CD4-positive, CD25-positive, alpha-beta regulatory T cell (primary cell): ENCODE data around the gene NSRP1. TPM values are rescaled to one million over a fixed set of nuclear protein-coding genes. Genes with fewer than 3 reads are reported as not detected.

Experiments
- ATAC-seq, 2 donors: fragments of 150-1000 bp; cut with Tn5 transposase; one replicate each; pipeline ENCODE4 v1.10.0; 2021; ENCODE audit warnings: low read depth in 2 of 2, moderate number of reproducible peaks in 2 of 2, moderate library complexity in 1 of 2
- DNase-seq, 3 donors: peaks; one replicate each; pipeline versions ENCODE4 v3.0.0 to v3.0.0-alpha.2; 2012 to 2022; ENCODE audit warnings: mixed read lengths in 1 of 3
- H3K27ac ChIP-seq: one replicate; pipeline ENCODE4 v1.7.0; 2013; ENCODE audit warnings: mild to moderate bottlenecking, low read length; ENCODE audit not compliant: insufficient read depth, poor library complexity, severe bottlenecking
- H3K27me3 ChIP-seq: one replicate; pipeline ENCODE4 v1.7.0; 2013; ENCODE audit warnings: low read length; ENCODE audit not compliant: control insufficient read depth, insufficient read depth
- H3K36me3 ChIP-seq: one replicate; pipeline ENCODE4 v1.7.0; 2013; ENCODE audit warnings: mild to moderate bottlenecking, low read length, moderate library complexity; ENCODE audit not compliant: control insufficient read depth, insufficient read depth
- H3K4me1 ChIP-seq: 2 replicates; pipeline ENCODE4 v1.7.0; 2013; ENCODE audit warnings: mild to moderate bottlenecking, low read length; ENCODE audit not compliant: insufficient read depth, control insufficient read depth, poor library complexity, severe bottlenecking
- H3K4me3 ChIP-seq: one replicate; pipeline ENCODE4 v1.7.0; 2013; ENCODE audit warnings: low read depth, mild to moderate bottlenecking, low read length, moderate library complexity
- H3K9me3 ChIP-seq, 2 experiments: 1 replicate in 1 of 2; 2 replicates in 1 of 2; pipeline ENCODE4 v1.7.0; 2013; ENCODE audit warnings: low read length in 2 of 2, mild to moderate bottlenecking in 1 of 2, moderate library complexity in 1 of 2; ENCODE audit not compliant: control insufficient read depth in 2 of 2
- H3K27ac Mint-ChIP-seq, 3 donors: one replicate each; pipeline ENCODE4 v1.8.0; 2020 to 2022; ENCODE audit warnings: mild to moderate bottlenecking in 3 of 3, mixed read lengths in 3 of 3, moderate library complexity in 2 of 3
- H3K27me3 Mint-ChIP-seq: one replicate; pipeline ENCODE4 v1.8.0; 2022; ENCODE audit warnings: mild to moderate bottlenecking, mixed read lengths
- H3K36me3 Mint-ChIP-seq: one replicate; pipeline ENCODE4 v1.8.0; 2020; ENCODE audit warnings: mixed read lengths
- H3K4me1 Mint-ChIP-seq, 4 donors: one replicate each; pipeline ENCODE4 v1.8.0; 2020 to 2022; ENCODE audit warnings: mixed read lengths in 4 of 4, mild to moderate bottlenecking in 1 of 4
- H3K4me3 Mint-ChIP-seq, 4 donors: one replicate each; pipeline ENCODE4 v1.8.0; 2020 to 2022; ENCODE audit warnings: mild to moderate bottlenecking in 4 of 4, mixed read lengths in 4 of 4, moderate library complexity in 3 of 4
- H3K9me3 Mint-ChIP-seq, 7 donors: one replicate each; pipeline ENCODE4 v1.8.0; 2020 to 2022; ENCODE audit warnings: mixed read lengths in 7 of 7, mild to moderate bottlenecking in 3 of 7, moderate library complexity in 2 of 7
- polyA plus RNA-seq, 4 donors: library from polyadenylated mRNA; unstranded; fragments of 300-500 nt; fragmentation: Illumina TruSeq; gene quantifications; one replicate each; pipeline ENCODE4 v1.2.3, GENCODE V29; 2021
- total RNA-seq: library from RNA; stranded (reverse); gene quantifications from one replicate; pipeline ENCODE4 v1.2.3, GENCODE V29; 2022

The NSRP1 gene, protein sequence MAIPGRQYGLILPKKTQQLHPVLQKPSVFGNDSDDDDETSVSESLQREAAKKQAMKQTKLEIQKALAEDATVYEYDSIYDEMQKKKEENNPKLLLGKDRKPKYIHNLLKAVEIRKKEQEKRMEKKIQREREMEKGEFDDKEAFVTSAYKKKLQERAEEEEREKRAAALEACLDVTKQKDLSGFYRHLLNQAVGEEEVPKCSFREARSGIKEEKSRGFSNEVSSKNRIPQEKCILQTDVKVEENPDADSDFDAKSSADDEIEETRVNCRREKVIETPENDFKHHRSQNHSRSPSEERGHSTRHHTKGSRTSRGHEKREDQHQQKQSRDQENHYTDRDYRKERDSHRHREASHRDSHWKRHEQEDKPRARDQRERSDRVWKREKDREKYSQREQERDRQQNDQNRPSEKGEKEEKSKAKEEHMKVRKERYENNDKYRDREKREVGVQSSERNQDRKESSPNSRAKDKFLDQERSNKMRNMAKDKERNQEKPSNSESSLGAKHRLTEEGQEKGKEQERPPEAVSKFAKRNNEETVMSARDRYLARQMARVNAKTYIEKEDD
- total RNA-seq: 31.8 TPM
- polyA plus RNA-seq: 10 to 100 TPM; 16.3 to 27.2 (median 22.2) TPM

- H3K27ac ChIP-seq: peak within 1 kb of the TSS; percentile 96
- Mint-ChIP-seq H3K9me3 (no peaks in the 10 kb centered on the region), H3K27me3 (no peaks in the 10 kb centered on the region), H3K4me3 (peak within 1 kb of the TSS; percentile 93 to 98 (median 96)), H3K4me1 (peaks cover 29 to 48% (median 38%) of the 10 kb centered on the region in 4 donors), H3K27ac (peak within 1 kb of the TSS; percentile 98 to 100 (median 99)), H3K36me3 (peaks cover 12% of the 10 kb centered on the region)
- peak; percentile 86 to 96 (median 92) for DNase-seq
- H3K36me3 ChIP-seq: peaks cover 14% of the 10 kb centered on the region
- H3K27me3 ChIP-seq: no peaks in the 10 kb centered on the region
- peak; percentile 97 to 98 for ATAC-seq
- H3K9me3 ChIP-seq: no peaks in the 10 kb centered on the region
- H3K4me1 ChIP-seq: peaks cover 31% of the 10 kb centered on the region
- H3K4me3 ChIP-seq: peak within 1 kb of the TSS; percentile 95
Measured at GRCh38 chr17:30116661-30117551, at the start of gene NSRP1. NSRP1 (plus strand) TSS chr17:30116816; CDS start chr17:30116844, 28 bp downstream.

GRCh38 chr17:30068465-30068864, 48.2 kb upstream of the NSRP1 start:
- Mint-ChIP-seq H3K27ac (no peak overlapping the region), H3K4me3 (no peak overlapping the region), H3K27me3 (peaks cover 57% of the 10 kb centered on the region), H3K9me3 (peaks cover 4 to 36% (median 14%) of the 10 kb centered on the region in 7 donors), H3K36me3 (peaks cover 20% of the 10 kb centered on the region), H3K4me1 (no peaks in the 10 kb centered on the region)
- Histone ChIP-seq H3K27ac (no peak overlapping the region), H3K36me3 (no peaks in the 10 kb centered on the region), H3K4me3 (no peak overlapping the region), H3K4me1 (no peaks in the 10 kb centered on the region), H3K27me3 (peaks cover 4% of the 10 kb centered on the region), H3K9me3 (peaks cover 20 to 26% of the 10 kb centered on the region in 2 experiments)
- DNase-seq (no peak), ATAC-seq (no peak)

DNA sequence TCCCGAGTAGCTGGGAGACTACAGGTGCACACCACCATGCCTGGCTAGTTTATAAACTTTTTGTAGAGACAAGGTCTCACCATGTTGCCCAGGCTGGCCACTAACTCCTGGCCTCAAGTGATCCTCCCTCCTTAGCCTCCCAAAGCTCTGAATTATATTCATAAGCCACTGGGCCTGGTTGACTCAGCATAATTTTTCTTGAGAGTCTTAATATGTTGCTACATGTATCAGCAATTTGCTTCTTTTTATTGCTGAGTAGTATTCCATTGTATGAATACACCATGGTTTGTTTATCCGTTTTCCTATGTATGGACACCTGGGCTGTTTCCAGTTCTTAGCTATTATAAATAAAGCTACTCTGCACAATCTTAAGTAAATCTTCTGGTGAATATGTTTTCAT, 42.4 kb upstream of the NSRP1 start:
- ATAC-seq: no peak
- Histone ChIP-seq H3K27me3 (peaks cover 12% of the 10 kb centered on the region), H3K4me1 (no peaks in the 10 kb centered on the region), H3K9me3 (no peaks in the 10 kb centered on the region), H3K27ac (no peak overlapping the region), H3K4me3 (no peak overlapping the region), H3K36me3 (no peaks in the 10 kb centered on the region)
- no peaks in the 10 kb centered on the region for H3K4me1 Mint-ChIP-seq
- peaks cover 0 to 5% (median 0%) of the 10 kb centered on the region in 7 donors for H3K9me3 Mint-ChIP-seq
- no peak overlapping the region for H3K27ac Mint-ChIP-seq
- H3K36me3 Mint-ChIP-seq: no peaks in the 10 kb centered on the region
- H3K4me3 Mint-ChIP-seq: no peak overlapping the region
- peaks cover 38% of the 10 kb centered on the region for H3K27me3 Mint-ChIP-seq
- DNase-seq: no peak

DNA sequence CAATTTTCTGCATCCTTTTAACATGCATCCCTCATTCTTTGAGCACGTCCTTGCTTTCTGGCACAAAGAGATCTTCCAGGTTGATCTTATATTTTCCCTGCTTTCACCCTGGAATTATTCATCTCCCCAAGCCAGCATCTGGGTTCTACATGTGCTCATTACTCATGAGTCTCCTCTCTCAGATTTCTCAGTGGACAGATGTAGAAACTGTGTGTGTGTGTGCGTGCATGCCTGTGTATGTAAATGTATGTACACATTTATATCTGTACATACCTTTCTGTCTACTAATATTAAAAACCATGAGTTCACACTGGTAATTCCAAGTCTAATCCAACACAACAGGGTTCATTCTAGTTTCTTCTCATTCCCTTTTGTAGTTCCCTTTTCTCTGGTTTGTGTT, 41.9 kb upstream of the NSRP1 start:
- H3K9me3 Mint-ChIP-seq: peaks cover 0 to 5% (median 0%) of the 10 kb centered on the region in 7 donors
- H3K27me3 Mint-ChIP-seq: peaks cover 38% of the 10 kb centered on the region
- no peak overlapping the region for H3K4me3 ChIP-seq
- H3K4me1 ChIP-seq: no peaks in the 10 kb centered on the region
- H3K36me3 Mint-ChIP-seq: no peaks in the 10 kb centered on the region
- no peaks in the 10 kb centered on the region for H3K4me1 Mint-ChIP-seq
- ATAC-seq (no peak), DNase-seq (no peak)
- H3K27ac ChIP-seq: no peak overlapping the region
- no peaks in the 10 kb centered on the region for H3K36me3 ChIP-seq
- peaks cover 12% of the 10 kb centered on the region for H3K27me3 ChIP-seq
- no peaks in the 10 kb centered on the region for H3K9me3 ChIP-seq
- H3K4me3 Mint-ChIP-seq: no peak overlapping the region
- no peak overlapping the region for H3K27ac Mint-ChIP-seq

DNA sequence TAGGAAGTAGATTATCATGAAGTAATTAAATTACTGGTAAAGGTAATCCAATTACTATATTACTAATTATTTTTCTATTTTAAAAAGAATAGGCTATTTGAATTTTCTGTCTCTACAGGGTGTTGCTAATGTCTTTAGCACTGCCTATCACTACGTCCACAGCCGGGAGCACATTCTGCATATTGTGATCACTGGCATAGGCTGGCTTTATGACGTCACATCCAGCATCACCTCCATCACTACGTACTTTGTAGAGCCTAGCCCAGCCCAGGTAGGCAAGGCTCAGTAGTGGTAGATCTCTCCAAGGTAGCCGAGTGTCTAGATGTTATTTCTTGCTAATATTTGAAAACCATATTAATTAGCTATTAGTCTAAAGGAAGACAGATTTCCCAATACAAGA, 33.8 kb upstream of the NSRP1 start:
- no peak overlapping the region for H3K27ac ChIP-seq
- H3K4me1 Mint-ChIP-seq: no peaks in the 10 kb centered on the region
- no peak overlapping the region for H3K27ac Mint-ChIP-seq
- peaks cover 14% of the 10 kb centered on the region for H3K27me3 ChIP-seq
- H3K4me3 ChIP-seq: no peak overlapping the region
- H3K9me3 Mint-ChIP-seq: peaks cover 0 to 2% (median 0%) of the 10 kb centered on the region in 7 donors
- no peak for ATAC-seq
- H3K9me3 ChIP-seq: no peaks in the 10 kb centered on the region
- no peak for DNase-seq
- peaks cover 28% of the 10 kb centered on the region for H3K27me3 Mint-ChIP-seq
- no peak overlapping the region for H3K4me3 Mint-ChIP-seq
- H3K36me3 ChIP-seq: no peaks in the 10 kb centered on the region
- no peaks in the 10 kb centered on the region for H3K4me1 ChIP-seq
- H3K36me3 Mint-ChIP-seq: no peaks in the 10 kb centered on the region

DNA sequence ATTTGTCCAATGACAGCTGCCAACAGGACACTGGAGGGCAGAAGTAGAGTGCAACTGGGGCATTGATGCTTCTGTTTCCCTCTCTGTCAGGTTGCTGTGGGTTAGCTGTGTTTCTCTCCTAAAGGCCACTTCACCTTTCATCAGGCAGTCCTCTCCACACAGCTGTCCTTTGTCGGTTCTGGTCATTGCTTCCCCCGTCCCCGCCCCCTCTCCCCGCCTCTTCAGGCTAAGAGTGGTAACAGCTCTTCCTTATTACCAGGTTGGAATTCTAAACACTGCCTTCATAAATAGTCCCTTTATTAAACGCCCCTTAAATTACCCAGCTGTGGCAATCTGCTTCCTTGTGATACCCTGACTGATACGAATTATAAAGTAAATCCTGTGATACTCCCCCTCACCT, 31.8 kb upstream of the NSRP1 start:
- no peaks in the 10 kb centered on the region for H3K36me3 Mint-ChIP-seq
- Histone ChIP-seq H3K36me3 (no peaks in the 10 kb centered on the region), H3K27me3 (peaks cover 8% of the 10 kb centered on the region), H3K27ac (no peak overlapping the region), H3K4me1 (no peaks in the 10 kb centered on the region), H3K4me3 (no peak overlapping the region), H3K9me3 (no peaks in the 10 kb centered on the region)
- DNase-seq (no peak), ATAC-seq (no peak)
- H3K27ac Mint-ChIP-seq: no peak overlapping the region
- peaks cover 27% of the 10 kb centered on the region for H3K27me3 Mint-ChIP-seq
- H3K4me3 Mint-ChIP-seq: no peak overlapping the region
- H3K4me1 Mint-ChIP-seq: no peaks in the 10 kb centered on the region
- H3K9me3 Mint-ChIP-seq: peaks cover 0 to 2% (median 0%) of the 10 kb centered on the region in 7 donors

DNA sequence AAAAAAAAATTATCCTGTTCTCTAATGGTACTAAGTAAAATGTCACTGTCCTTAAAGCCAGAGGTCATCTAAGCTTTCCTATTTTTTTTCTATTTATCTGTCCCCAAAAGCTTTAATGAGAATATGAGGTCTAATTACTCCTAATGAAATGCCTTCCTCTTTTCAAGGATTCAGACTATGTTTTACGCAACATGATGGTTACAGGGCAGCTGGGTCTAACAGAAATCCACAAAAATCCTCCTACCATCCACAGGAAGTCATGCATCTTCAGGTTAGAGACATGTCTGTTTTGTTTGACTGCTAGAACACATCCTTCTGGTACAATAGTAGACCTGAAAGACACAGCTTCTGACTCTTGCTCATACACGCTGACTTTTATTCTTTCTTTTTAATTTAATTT, 29.7 kb upstream of the NSRP1 start:
- H3K4me3 Mint-ChIP-seq: no peak overlapping the region
- H3K4me3 ChIP-seq: no peak overlapping the region
- H3K27ac ChIP-seq: no peak overlapping the region
- H3K27me3 Mint-ChIP-seq: peaks cover 23% of the 10 kb centered on the region
- peaks cover 0 to 2% (median 0%) of the 10 kb centered on the region in 7 donors for H3K9me3 Mint-ChIP-seq
- H3K36me3 ChIP-seq: no peaks in the 10 kb centered on the region
- H3K27me3 ChIP-seq: peaks cover 5% of the 10 kb centered on the region
- H3K9me3 ChIP-seq: no peaks in the 10 kb centered on the region
- DNase-seq (no peak), ATAC-seq (no peak)
- no peaks in the 10 kb centered on the region for H3K36me3 Mint-ChIP-seq
- H3K4me1 ChIP-seq: no peaks in the 10 kb centered on the region
- no peaks in the 10 kb centered on the region for H3K4me1 Mint-ChIP-seq
- no peak overlapping the region for H3K27ac Mint-ChIP-seq
